ENCODE data around the gene ADAM19.

The ADAM19 gene

GRCh38 chr5:157594675-157595459 lies 19.3 kb upstream of the ADAM19 start:
- no peak for DNase-seq (ENCODE audit: low spot score)

- no peak for DNase-seq (ENCODE audit: low spot score)
Observed at GRCh38 chr5:157594257-157594656, 18.7 kb upstream of the ADAM19 start.

DNA sequence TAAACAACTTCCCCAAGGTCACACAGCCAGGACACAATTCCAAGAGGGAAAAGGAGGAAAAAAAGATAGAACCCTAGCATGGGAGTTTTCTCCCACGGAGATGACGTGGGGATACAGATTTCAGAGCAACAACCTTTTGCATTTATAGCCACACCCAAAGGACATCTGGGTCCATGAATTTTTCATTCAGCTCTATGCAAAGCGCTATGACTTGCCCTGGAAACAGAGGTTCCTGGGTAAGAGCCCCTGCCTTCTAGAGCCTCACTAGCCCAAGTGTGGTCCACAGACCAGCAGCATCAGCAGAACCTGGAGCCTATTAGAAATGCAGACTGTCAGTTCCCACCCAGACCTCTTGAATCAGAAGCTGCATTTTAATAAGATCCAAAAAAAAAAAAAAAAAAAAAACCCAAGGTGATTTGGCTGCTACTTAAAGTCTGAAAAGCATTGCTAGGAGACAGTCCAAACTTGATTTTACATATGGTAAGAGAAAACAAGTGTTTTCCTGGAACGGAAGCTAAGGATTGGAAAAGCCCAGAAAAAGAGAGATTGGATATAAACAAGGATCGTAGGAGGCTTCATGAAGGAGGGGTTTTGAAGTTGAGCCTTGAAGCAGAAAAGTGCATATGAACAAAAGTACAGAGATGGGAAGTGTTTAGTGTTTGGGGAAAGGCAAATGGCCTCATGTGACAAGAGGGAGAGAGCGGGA lies 17.6 kb upstream of the ADAM19 start:
- DNase-seq (ENCODE audit: low spot score): no peak

- DNase-seq (ENCODE audit: low spot score): peak; percentile 82
Observed at GRCh38 chr5:157592594-157592993, 17.0 kb upstream of the ADAM19 start.

- DNase-seq (ENCODE audit: low spot score): no peak
Observed at GRCh38 chr5:157590478-157590877, 14.9 kb upstream of the ADAM19 start.

- DNase-seq (ENCODE audit: low spot score): no peak
Observed at GRCh38 chr5:157584628-157585027, 9.1 kb upstream of the ADAM19 start.

GRCh38 chr5:157582731-157583620 lies 7.4 kb upstream of the ADAM19 start:
- no peak for DNase-seq (ENCODE audit: low spot score)

GRCh38 chr5:157581901-157582300 lies 6.3 kb upstream of the ADAM19 start:
- no peak for DNase-seq (ENCODE audit: low spot score)

DNA sequence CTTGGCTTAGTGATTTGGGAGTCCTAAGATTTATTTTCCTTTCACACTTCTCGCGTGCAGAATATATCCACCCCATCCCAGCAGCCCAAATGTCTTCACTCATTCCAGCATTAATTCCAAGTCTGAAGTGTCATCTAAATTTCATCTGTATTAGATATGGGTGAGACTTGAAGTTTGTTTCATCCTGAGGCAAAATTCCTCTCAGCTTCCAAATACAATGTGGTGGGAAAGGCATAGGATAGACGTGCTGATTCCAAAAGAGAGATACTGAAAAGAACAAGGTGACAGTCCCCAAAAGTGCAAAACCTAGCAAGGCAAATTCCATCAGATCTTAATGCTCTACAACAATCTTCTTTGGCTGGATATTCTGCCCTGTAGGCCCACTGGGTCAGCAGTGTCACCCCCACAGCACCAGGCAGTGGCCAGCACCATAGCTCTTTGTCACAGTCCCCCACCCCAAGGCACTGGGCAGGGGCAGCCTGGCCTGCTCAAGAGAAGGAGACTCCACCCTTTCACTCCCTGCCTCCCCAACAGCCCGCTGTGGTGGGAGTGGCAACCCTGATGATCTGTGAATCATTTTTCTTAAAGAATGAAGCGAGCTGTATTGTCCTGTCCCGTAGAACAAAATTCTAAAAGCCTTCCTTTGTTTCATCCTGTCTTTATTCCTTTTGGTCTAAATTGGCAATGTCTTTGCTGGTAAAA lies 2.7 kb upstream of the ADAM19 start:
- no peak for DNase-seq (ENCODE audit: low spot score)

DNA sequence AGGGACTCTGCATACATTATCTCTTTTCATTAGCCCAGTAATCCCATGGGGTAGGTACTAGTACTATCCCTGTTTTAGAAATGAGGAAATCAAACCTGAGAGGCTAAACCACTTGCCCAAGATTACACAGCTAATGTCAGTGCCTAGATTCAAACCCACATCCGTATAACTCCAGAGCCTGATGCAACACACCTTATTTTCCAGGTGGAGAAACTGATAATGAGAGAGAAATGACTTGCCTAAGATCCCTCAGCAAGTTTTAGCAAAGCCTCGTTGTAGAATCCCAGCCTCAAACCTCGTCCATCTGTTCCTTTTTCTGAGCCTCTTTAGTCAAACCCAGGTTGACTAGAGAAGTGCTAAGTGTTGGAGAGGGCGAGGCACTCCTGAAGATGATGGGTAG lies 1.1 kb upstream of the ADAM19 start:
- no peak for DNase-seq (ENCODE audit: low spot score)

- DNase-seq (ENCODE audit: low spot score): no peak
Observed at GRCh38 chr5:157574456-157575380, 857 bp downstream of the ADAM19 start.

DNA sequence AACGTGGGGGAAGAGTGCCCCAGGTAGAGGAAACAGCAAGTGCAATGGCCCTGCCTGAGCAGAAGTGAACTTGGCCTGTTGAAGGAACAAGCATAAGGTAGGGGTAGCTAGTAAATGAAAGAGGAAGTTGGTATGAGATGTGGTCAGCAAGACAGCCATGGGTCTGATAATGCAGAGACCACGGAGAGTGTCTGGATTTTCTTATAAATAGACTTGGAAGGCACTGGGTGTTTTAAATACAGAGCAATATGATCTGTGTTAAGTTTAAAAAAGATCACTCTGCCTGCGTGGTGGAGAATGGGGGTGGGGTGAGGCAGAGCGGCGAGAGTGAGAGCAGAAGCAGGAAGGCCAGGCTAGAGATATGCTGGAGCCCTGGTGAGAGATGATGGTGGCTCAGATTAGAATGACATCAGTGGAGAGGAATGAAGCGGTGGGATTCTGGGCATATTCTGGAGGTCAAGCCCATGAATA lies 4.2 kb downstream of the ADAM19 start:
- DNase-seq (ENCODE audit: low spot score): no peak

DNA sequence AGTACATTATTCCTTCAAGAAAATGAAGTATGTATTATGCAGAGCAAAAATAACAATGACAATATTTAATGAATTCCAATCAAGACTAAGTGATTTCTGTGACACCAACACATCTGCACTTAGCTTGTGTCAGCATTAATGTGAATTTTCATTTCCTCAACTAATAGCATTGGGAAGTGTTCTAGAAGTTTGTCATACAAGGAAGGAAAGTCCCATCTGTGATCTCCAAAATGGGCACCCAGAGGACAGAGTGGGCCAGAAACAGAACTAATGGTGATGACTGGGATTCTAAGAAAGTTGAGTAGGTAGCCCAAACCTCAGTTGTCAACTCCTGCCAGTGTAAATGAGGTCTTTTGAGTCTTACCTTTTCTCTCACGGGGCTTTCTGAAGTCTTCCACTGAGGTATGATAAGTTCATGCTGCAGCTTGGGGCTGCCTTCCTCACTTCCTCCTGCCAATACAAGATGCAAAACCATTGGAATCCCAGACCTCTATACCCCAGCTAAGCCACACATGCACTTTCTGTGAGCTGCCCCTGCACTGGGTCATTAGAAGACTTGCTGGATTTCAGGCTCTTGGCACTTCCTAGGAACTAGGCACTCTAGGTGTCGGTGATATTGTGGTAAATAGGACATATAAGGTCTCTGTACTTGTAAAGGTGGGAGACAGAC lies 4.9 kb downstream of the ADAM19 start:
- no peak for DNase-seq (ENCODE audit: low spot score)

- peak; percentile 76 for DNase-seq (ENCODE audit: low spot score)
Observed at GRCh38 chr5:157568720-157569119, 6.9 kb downstream of the ADAM19 start.

GRCh38 chr5:157568222-157568621 lies 7.4 kb downstream of the ADAM19 start:
- DNase-seq (ENCODE audit: low spot score): no peak

DNA sequence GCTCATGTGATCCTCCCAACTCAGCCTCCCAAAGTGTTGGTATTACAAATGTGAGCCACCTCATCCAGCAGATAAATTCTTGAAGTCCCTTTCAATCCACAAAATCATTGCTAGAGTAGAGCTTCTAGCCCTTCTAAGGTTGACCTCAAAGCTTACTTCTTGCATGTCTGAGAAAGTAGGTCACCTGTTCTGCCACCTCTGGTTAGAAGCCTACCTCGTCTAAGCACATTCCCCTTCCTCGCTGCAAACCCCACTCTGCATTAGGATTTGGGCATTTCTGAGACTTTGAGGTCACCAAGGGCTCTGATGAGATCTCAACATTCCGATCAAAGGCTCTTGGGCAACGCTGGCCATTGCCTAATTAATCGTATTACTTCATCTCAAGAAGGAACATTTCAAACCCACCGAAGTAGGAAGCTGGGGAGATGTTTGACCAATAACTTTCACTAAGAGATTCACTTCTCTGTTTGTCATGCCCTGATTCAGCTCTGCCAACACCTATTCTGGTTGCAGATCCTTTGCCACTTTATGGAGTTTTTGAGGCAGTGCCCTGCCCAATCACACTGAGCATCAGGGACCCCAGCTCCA lies 8.6 kb downstream of the ADAM19 start:
- no peak for DNase-seq (ENCODE audit: low spot score)

DNA sequence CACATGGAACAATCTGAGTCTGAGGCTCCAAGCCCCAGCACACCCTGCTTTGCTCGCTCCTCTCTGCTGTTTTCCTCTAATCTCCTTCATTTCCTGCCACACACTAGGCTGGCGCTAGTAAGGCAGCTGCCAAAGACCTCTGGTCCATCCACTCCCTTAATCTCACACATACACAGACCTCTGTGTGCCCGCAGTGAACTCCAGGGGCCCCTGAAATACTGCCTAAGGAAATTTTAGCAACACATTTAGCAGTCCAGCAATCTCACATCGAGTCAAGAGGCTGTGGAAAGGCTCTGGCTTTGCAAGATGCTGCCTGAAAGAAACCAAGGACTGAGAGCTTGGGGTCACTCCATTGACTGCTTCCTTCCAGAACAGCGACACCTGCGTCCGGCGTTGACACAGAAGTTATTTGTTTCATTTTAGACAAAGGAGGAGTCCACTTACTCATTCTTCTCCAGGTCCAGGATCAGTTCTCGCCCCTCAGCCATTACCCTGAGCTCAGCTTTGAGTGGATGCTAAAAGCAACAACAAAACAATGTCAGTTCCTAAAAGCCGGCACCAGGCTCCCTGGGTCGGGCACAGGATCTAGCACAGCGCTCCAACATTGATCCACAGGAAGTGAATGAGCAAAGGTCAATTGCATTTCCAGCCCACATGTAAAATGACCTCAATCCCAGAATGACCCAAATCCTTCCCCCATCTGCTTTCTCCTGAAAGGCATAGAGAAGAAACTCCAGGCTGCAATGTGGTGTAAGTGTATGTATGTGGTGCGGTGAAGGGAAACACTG lies 11.5 kb downstream of the ADAM19 start:
- DNase-seq (ENCODE audit: low spot score): peak; percentile 85

DNA sequence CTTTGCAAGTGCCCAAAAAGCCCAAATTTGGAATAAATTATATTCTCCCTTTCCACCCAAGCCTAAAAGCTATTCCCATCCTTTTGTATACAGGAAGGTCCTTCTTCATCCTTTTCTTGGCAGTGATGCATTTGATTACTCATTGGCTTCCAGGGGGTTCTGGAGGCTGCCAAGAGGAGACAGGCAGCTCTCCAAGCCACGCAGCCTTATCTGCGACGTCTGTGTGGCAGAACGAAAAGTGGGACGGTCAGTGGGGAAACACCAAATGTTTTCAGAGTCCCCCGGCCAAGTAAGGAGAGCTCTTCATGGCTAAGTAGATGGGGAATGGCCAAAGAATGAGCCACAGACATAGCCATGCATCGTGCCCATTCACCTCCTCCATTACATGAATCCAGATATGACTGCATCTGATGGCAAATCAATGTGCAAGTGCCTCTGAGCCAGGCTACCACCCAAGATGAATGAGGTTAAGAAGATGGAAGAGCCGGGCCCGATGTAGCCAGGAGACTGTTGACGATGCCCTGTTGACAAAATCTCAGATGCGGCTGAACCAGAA lies 12.1 kb downstream of the ADAM19 start:
- DNase-seq (ENCODE audit: low spot score): no peak
